G401.6 (cell line): Measurements from ENCODE around the gene KIF17.
"Not testable (repeated sequence)": the region's sequence is repeated elsewhere in the genome, so short reads cannot be mapped to it uniquely, and the experiment has no call there.

Experiments
- FAIRE-seq: peaks from 2 replicates; lab custom pipeline; 2012; peaks lifted over from hg19 to GRCh38; lab: Jason Lieb, UNC

Gene KIF17

GRCh38 chr1:20686883-20687725 lies 30.7 kb downstream of the KIF17 start:
- no peak for FAIRE-seq

DNA sequence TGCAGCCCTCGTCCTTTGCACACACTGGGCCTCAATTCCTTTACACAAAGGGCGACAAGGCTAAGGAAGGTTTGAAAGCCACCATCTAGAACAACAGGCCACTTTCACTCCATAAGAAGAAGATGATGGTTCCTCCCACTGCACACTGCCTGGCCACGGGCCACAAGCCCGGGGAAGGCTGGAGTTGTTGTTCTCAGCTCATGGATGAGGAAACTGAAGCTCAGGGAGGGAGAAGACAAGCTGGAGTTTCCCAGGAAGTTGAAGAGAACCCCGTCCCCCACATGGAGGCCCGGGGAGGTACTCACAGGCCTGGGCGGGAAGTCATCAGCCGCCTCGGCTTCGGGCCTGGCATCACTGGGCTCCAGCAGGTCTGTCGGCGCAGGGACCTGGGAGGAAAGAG lies 32.1 kb downstream of the KIF17 start:
- FAIRE-seq, result no peak

DNA sequence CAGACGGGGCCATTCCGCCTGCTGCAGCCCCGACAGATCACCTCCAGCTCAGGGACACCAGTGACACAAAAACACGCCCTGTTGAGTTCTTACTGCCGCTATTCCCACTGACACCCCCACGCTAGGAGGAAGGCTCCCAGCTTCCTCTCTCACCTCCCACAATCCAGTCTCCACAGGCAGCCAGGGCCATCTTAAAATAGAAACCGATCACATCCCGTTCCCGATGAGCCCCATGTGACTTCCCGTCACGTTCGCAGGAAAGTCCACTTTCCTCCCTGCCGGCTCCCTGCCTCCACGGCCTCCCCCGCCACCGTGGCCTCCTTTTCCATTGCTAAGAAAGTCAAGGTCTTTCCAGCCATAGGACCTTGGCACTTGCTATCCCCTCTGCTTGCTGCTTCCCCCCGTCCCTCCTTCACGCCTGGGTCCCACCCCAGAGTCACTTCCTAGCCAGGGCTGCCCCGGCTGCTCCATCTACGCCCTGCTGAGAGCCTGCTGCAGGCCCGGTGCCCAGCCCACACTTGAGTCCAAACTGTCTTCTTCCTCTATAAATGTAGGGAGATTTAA lies 32.6 kb downstream of the KIF17 start:
- FAIRE-seq, result no peak

DNA sequence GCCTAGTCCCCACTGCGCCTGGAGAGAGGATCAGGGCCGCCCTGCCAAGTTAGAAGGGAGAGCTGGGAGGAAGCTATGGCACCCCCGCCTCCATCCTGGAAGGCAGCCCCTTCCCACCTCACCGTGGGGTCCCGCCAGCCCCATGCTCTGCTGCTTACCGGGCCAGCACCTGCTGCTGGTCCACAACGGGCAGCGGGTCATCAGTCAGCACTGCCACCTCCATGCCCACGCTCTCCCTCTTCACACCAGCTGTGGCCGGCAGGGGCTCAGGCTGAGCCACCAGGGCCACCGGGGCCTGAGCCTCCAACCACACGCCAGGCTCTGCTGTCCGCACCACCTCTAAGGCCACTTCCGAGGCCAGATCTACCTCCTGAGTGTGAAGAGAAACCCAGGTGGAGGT lies 33.2 kb downstream of the KIF17 start:
- FAIRE-seq, result no peak

DNA sequence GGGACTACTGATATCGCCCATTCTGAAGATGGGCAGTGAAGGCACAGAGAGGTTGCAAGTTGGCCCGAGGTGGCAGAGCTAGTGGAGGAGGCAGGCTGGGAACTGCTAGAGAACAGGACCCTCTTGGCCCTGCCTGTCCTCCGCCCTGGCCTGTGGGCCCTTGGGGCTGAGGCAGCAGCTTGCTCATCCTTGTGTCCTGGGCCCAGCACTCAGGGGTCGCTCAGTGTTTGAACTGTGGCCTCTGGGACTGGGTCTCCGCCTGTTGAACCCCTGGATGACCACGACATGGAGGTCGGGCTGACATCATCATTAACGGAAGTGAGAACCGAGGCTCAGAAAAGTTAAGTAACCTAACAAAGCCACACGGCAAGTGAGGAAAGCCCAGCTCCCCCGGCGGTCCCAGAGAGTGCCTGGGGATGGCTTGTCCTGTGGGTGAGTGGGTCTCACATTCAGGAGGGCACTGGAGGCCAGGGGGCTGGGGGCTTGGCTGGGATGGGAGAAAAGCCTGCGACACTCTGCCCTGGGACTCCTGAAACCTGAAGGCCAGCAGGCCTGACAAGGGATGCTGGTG lies 33.7 kb downstream of the KIF17 start:
- no peak for FAIRE-seq

DNA sequence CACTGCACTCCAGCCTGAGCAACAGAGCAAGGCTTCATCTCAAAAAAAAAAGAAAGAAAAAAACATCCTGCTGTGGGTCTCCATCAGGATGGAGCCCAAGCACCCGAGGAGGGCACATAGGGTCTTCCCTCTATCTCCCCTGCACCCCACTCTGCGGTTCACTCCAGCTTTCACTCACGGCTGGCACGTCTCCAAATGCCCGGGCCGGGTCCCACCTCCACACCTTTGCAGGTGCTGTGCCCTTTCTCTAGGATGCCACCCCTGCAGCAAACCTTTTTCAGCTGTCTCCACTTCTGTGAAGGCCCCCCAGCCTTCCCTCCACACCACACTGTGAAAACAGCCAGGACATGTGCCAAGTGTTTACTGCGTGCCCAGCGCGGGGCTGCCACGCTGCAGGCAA lies 34.2 kb downstream of the KIF17 start:
- FAIRE-seq, result no peak

DNA sequence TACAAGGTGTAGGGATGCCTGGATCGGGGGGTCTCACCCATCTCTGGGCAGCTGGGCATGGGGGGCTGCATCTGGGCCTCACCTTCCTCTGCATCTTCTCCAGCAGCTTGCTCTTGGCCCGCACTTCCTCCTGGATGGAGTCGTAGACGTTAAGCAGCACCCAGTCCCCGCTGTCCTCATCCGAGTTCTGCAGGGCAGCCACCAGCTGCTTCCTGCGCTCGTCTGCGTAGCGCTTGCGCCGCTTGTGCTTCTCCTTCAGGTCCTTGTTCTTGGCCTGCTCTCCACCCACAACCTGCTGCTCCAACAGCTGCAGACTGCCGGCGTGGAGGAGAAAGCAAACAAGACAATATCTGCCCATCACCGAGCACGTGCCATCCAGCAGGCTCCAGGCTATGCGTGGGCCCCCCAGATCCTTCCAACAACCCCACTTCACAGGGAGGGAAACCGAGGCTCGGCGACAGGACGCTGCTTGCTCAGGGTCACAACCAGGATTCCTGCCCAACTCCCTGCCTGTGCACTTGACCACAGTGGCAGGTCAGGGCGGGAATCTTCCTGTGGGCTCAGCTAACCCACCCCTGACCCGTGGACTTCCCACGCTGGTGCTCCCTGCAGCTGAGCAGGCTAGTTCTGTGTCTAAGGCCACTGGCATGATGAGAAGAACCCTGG lies 35.1 kb downstream of the KIF17 start:
- FAIRE-seq, result no peak

DNA sequence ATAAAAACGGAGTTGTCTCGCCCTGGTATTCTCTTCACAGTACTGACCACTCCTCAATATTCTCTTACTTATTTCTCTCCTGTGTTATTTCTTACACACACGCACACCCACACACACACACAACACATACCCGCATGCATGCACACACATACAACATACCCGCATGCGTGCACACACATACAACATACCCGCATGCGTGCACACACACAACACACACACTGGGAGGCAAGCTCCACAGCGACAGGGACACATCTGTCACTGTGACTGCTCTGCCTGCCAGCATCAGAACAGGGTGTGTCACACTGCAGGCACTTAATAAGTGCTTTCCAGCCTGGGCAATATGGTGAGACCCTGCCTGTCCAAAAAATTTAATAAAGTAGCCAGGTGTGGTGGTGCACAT lies 35.8 kb downstream of the KIF17 start:
- FAIRE-seq, result no peak

DNA sequence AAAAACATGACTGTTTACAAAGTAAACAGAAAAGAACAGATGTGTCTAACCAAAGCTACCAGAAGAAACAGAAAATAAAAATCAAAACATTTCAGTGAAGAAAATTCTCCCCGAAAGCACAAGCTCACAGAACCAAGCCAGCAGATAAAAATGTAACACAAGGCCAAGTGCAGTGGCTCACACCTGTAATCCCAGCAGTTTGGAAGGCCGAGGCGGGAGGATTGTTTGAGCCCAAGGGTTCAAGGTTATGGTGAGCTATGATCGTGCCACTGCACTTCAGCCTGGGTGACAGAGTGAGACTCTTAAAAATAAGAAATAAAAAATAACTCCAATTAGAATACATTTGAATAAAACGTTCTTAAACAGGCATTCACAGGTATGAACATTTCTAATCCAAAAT lies 37.5 kb downstream of the KIF17 start:
- FAIRE-seq, result no peak

- no peak for FAIRE-seq
These were observed 39.2 kb downstream of the KIF17 start for GRCh38 chr1:20678599-20678998.

DNA sequence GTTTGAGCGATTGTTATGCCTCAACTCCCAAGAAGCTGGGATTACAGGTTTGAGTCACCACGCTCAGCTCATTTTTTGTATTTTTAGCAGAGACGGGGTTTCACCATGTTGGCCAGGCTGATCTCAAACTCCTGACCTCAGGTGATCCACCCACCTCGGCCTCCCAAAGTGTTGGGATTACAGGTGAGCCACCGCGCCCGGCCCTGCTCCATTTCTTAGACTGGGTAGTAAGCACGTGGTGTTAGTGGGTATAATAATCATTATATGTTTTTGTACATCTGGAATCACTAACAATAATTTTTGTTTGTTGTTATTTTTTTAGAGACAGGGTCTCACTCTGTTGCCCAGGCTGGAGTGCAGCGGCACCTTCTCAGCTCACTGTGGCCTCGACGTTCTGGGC lies 44.2 kb downstream of the KIF17 start:
- not testable (repeated sequence) for FAIRE-seq

DNA sequence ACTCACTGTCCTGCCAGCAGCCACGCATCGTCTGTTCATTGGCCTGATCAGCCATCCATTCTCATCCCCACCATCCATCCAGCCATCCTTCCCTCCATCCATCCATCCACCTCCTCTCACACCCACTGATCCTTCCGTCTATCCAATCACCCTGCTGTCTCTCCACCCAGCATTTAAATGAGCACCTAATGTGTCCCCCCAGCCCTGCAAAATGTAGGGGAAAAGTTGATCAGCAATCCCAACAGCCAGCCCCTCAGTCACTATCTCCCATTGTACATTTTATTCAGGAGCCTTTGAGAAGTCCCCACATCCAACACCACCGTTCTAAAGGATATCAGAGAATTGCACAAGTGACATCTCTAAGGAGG lies 45.6 kb downstream of the KIF17 start:
- no peak for FAIRE-seq

- FAIRE-seq, result no peak
These were observed 46.9 kb downstream of the KIF17 start for GRCh38 chr1:20670936-20671335.

DNA sequence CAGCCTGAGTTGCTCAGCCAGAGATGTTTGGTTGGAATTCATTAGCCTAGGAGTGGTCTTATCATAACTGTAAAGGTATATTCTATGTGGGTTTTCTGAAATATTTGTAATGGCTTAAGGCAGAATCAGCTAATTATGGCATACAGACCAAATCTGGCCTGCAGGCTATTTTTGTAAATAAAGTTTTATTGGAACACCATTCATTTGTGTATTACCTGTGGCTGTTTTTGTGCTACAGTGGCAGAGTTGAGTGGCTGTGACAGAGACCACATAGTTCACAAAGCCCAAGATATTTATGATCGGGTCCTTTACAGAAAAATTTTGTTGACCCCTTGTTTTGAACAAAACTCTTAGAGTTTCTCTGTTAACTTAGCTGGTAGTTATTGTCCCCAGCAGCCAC lies 49.2 kb downstream of the KIF17 start:
- no peak for FAIRE-seq

DNA sequence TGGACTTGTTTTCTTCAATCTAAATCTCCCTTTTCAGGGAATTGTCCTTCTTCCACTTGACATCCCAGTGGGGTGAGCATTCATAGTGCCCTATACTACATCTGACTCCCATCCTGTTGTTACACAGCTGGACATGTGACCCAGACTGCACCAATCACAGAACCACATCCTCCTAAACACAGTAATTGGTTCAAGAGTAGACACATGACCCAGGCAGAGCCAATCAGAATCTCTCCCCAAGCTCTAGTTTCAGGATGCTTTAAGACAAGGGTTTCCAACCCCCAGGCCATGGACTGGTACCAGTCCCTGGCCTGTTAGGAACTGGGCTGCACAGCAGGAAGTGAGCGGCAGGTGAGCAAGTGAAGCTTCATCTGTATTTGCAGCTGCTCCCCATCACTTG lies 51.0 kb downstream of the KIF17 start:
- no peak for FAIRE-seq

GRCh38 chr1:20666146-20666545 lies 51.7 kb downstream of the KIF17 start:
- FAIRE-seq, result no peak

GRCh38 chr1:20665726-20666125 lies 52.1 kb downstream of the KIF17 start:
- no peak for FAIRE-seq

GRCh38 chr1:20663969-20664715 lies 53.7 kb downstream of the KIF17 start:
- no peak for FAIRE-seq

DNA sequence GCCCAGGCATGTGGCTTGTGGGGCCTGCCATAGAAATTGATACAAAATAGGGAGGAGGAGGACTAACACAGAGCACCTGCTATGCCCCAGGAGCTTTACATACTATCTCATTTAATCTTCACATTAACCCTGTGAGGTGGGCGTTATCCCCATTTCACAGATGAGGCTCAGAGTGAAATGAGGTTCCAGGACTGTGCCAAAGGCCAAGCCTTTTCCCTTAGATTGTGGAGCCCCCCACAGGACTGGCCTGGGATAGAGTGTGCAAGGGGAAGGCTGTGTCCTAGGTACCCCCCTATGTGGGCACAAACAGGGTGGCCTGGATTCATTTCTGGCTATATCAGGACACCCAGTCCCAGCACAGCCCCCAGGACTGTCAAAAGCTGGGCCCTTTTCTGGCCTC lies 54.4 kb downstream of the KIF17 start:
- FAIRE-seq, result no peak

GRCh38 chr1:20662110-20662475 lies 55.7 kb downstream of the KIF17 start:
- no peak for FAIRE-seq

- FAIRE-seq, result peak; percentile 99
These were observed 56.3 kb downstream of the KIF17 start, which contains the start of gene DDOST for GRCh38 chr1:20661207-20662109. Gene DDOST, minus strand, starts transcription at chr1:20661369. Its CDS starts 19 bp downstream, at chr1:20661350.

DNA sequence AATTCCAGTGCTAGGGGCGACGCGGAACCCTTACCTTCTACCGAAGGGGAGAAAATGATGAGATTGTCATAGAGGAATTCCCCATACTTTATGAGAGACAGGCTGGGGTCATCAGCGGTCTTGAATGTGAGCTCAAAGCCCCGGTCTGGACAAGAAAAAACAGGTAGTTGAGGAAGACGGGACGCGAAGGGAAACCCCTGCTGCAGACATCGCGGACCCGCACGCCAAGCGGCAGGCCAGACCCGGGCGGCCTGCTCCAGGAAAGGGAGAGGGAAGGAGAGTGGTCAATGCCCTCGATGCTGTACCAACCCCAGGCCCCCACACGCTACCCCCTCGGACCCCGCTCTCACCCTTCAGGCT lies 57.0 kb downstream of the KIF17 start:
- no peak for FAIRE-seq
